HG03342 (cell line): ENCODE data around the gene SMARCAL1.
"Not testable (repeated sequence)": the region's sequence is repeated elsewhere in the genome, so short reads cannot be mapped to it uniquely, and the experiment has no call there.

Source experiments
- ATAC-seq: cut with Tn5 transposase; IDR thresholded peaks from one replicate; pipeline ENCODE4 v1.9.1; 2021; ENCODE audit warnings: mild to moderate bottlenecking, moderate library complexity; ENCODE audit not compliant: unreplicated experiment

SMARCAL1 gene

GRCh38 chr2:216499641-216500218 is 87.4 kb downstream of the SMARCAL1 start:
- ATAC-seq = no peak

- ATAC-seq = no peak
Observed at GRCh38 chr2:216500572-216500971, 88.3 kb downstream of the SMARCAL1 start.

GRCh38 chr2:216501854-216502253 is 89.6 kb downstream of the SMARCAL1 start:
- no peak for ATAC-seq

- ATAC-seq = no peak
Observed at GRCh38 chr2:216502381-216503158, 90.3 kb downstream of the SMARCAL1 start.

- no peak for ATAC-seq
Observed at GRCh38 chr2:216503159-216503629, 90.9 kb downstream of the SMARCAL1 start.

GRCh38 chr2:216503697-216504375 is 91.6 kb downstream of the SMARCAL1 start:
- no peak for ATAC-seq

- no peak for ATAC-seq
Observed at GRCh38 chr2:216504376-216504762, 92.1 kb downstream of the SMARCAL1 start.

GRCh38 chr2:216505133-216506106 is 93.1 kb downstream of the SMARCAL1 start:
- ATAC-seq = no peak

GRCh38 chr2:216507220-216508160 is 95.2 kb downstream of the SMARCAL1 start:
- no peak for ATAC-seq

- no peak for ATAC-seq
Observed at GRCh38 chr2:216508229-216508628, 95.9 kb downstream of the SMARCAL1 start.

- no peak for ATAC-seq
Observed at GRCh38 chr2:216516730-216517350, 104.6 kb downstream of the SMARCAL1 start.

- no peak for ATAC-seq
Observed at GRCh38 chr2:216517447-216518225, 105.4 kb downstream of the SMARCAL1 start.

GRCh38 chr2:216518566-216519119 is 106.4 kb downstream of the SMARCAL1 start:
- not testable (repeated sequence) for ATAC-seq

GRCh38 chr2:216519154-216519762 is 107.0 kb downstream of the SMARCAL1 start:
- ATAC-seq = peak; percentile 77

- no peak for ATAC-seq
Observed at GRCh38 chr2:216520112-216520511, 107.8 kb downstream of the SMARCAL1 start.

GRCh38 chr2:216522892-216523502 is 110.7 kb downstream of the SMARCAL1 start:
- no peak for ATAC-seq

GRCh38 chr2:216525972-216526371 is 113.7 kb downstream of the SMARCAL1 start:
- ATAC-seq = no peak
